ENCODE data around the gene ZNF593OS.

DNA sequence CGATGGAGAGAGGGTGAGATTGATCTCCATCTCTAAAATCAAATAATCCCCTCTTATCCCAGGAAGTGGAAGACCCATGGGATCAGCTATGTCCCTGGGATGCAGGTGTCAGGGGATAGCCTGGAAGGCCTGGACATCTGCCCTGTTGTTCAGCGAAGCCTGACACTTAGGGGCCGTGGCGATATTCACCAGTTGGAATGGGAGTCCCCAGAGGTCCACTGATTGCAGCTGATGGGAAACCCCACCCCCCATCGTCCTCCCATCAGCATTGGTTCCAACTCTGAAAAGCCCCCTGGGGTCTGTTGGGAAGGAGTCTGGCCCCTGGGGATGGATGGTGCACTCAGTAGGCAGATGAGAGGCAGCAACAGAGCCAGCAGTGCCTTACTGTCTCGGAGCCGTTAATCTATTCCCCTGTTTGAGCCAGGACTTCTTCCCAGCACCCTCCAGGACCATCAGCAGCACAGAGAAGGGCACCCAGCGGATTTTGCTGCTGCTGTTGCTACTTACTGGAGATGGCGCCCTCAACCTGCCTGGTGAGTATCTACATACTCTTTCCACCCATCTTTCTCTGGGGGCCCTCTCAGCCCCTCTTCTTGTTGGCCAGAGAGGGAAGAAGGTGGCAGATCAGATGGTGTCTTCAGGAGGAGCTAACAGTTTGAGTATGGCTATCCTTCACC lies 32.1 kb upstream of the ZNF593OS start:
- TF ChIP-seq, protein P1, sequence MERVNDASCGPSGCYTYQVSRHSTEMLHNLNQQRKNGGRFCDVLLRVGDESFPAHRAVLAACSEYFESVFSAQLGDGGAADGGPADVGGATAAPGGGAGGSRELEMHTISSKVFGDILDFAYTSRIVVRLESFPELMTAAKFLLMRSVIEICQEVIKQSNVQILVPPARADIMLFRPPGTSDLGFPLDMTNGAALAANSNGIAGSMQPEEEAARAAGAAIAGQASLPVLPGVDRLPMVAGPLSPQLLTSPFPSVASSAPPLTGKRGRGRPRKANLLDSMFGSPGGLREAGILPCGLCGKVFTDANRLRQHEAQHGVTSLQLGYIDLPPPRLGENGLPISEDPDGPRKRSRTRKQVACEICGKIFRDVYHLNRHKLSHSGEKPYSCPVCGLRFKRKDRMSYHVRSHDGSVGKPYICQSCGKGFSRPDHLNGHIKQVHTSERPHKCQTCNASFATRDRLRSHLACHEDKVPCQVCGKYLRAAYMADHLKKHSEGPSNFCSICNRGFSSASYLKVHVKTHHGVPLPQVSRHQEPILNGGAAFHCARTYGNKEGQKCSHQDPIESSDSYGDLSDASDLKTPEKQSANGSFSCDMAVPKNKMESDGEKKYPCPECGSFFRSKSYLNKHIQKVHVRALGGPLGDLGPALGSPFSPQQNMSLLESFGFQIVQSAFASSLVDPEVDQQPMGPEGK (CRISPR knock-in tag; IDR thresholded peaks at IDR 0.05; ENCODE audit: borderline replicate concordance): no peak
- no peak for TF ChIP-seq OSR1 (CRISPR knock-in tag; IDR thresholded peaks at IDR 0.05)
- no peak for TF ChIP-seq RARB (CRISPR knock-in tag; IDR thresholded peaks at IDR 0.05)
